Esophagus squamous epithelium (tissue), 5 donors: ENCODE results near the gene BNC2. TPM values are rescaled to one million over a fixed set of nuclear protein-coding genes. Genes with fewer than 3 reads are reported as not detected.

Experiments
- DNase-seq: peaks from one replicate; lab custom pipeline; 2025; lab: John Stamatoyannopoulos, UW
- H3K27ac ChIP-seq, 4 donors: fragments of 200-600 bp; sonication (generic); one replicate each; pipeline ENCODE4 v1.5.1; 2016 to 2019; ENCODE audit warnings: mild to moderate bottlenecking in 1 of 4
- H3K27me3 ChIP-seq, 4 donors: fragments of 200-600 bp; sonication (generic); 1 replicate in 3 of 4; 2 replicates in 1 of 4; pipeline versions ENCODE4 v1.5.1 to v1.6.0; 2017 to 2021; ENCODE audit warnings: antibody characterized with exemption in 1 of 4
- H3K36me3 ChIP-seq, 3 donors: fragments of 200-600 bp; sonication (generic); one replicate each; pipeline ENCODE4 v1.5.1; 2016 to 2019
- H3K4me1 ChIP-seq, 3 donors: fragments of 200-600 bp; sonication (generic); one replicate each; pipeline ENCODE4 v1.5.1; 2017 to 2019
- H3K4me3 ChIP-seq, 4 donors: fragments of 200-600 bp; sonication (generic); 1 replicate in 3 of 4; 2 replicates in 1 of 4; pipeline ENCODE4 v1.5.1; 2016 to 2019; ENCODE audit warnings: mild to moderate bottlenecking in 2 of 4, moderate library complexity in 1 of 4
- H3K9me3 ChIP-seq, 3 donors: fragments of 200-600 bp; sonication (generic); one replicate each; pipeline ENCODE4 v1.5.1; 2016 to 2019
- CTCF ChIP-seq, 6 experiments: fragments of 450-650 bp in 4 of 6; fragments of 200-600 bp in 2 of 6; sonication (generic) in 2 of 6; IDR thresholded peaks; one replicate each; pipeline ENCODE4 v1.5.1; 2016 to 2019; ENCODE audit warnings: antibody characterized with exemption in 6 of 6, mild to moderate bottlenecking in 4 of 6, moderate library complexity in 4 of 6
- POLR2A ChIP-seq, 4 donors: fragments of 450-650 bp; IDR thresholded peaks; one replicate each; pipeline ENCODE4 v1.6.1; 2017; ENCODE audit warnings: antibody characterized with exemption in 4 of 4, mild to moderate bottlenecking in 4 of 4, moderate library complexity in 3 of 4
- WGBS, 2 donors: methylation state at CpG; one replicate each; pipeline ENCODE4 v1.1.5; 2018; 5-methylcytosine and 5-hydroxymethylcytosine counted together
- intact Hi-C: fragments of 100-400 bp; cut with DNase I; formaldehyde crosslinking; loops from one replicate; pipeline ENCODE4 v1.15.0; 2022
- total RNA-seq, 4 donors: library from RNA; depleted of rRNA; stranded (reverse); fragments of >200 nt; gene quantifications; one replicate each; pipeline ENCODE4 v1.1.0, GENCODE V29; 2016
- donor health status: DM: yes; HTN: yes; CAD: no.

BNC2 gene
- total RNA-seq, 4 donors from 2014 or later, result 3.6 to 41.8 (median 8.5) TPM

GRCh38 chr9:16718296-16718695, 152.2 kb downstream of the BNC2 start:
- Histone ChIP-seq H3K36me3 (no peaks in the 10 kb centered on the region), H3K4me3 (no peak overlapping the region), H3K9me3 (no peaks in the 10 kb centered on the region), H3K27ac (peak overlapping the region in 3 of 4 donors; percentile 42 to 51 (median 46)), H3K4me1 (peaks cover 0 to 40% (median 0%) of the 10 kb centered on the region in 3 donors), H3K27me3 (no peaks in the 10 kb centered on the region)
- 67 to 87% methylated on average over 1 of the region's 1 CpG for WGBS, 2 donors
- no peak for DNase-seq
- TF ChIP-seq CTCF (IDR thresholded peaks at IDR 0.05), result no peak
- no peak for TF ChIP-seq POLR2A (IDR thresholded peaks at IDR 0.05)
- intact Hi-C loops, result no loop called here

- Histone ChIP-seq H3K4me1 (peaks cover 0 to 29% (median 0%) of the 10 kb centered on the region in 3 donors), H3K4me3 (no peak overlapping the region), H3K27me3 (no peaks in the 10 kb centered on the region), H3K9me3 (no peaks in the 10 kb centered on the region), H3K27ac (no peak overlapping the region), H3K36me3 (no peaks in the 10 kb centered on the region)
- WGBS, 2 donors, result 84% methylated on average over 5 of the region's 5 CpGs
- TF ChIP-seq CTCF (IDR thresholded peaks at IDR 0.05) (no peak), POLR2A (IDR thresholded peaks at IDR 0.05) (no peak)
- no peak for DNase-seq
- intact Hi-C loops, result no loop called here
Observed at GRCh38 chr9:16716601-16717000, 153.9 kb downstream of the BNC2 start.

- Histone ChIP-seq H3K4me3 (no peak overlapping the region), H3K27me3 (no peaks in the 10 kb centered on the region), H3K4me1 (peaks cover 0 to 26% (median 0%) of the 10 kb centered on the region in 3 donors), H3K9me3 (no peaks in the 10 kb centered on the region), H3K36me3 (no peaks in the 10 kb centered on the region), H3K27ac (no peak overlapping the region)
- intact Hi-C loops, result no loop called here
- no peak for TF ChIP-seq CTCF (IDR thresholded peaks at IDR 0.05)
- no peak for DNase-seq
- 44 to 64% methylated on average over 2 of the region's 2 CpGs for whole genome bisulfite sequencing, 2 donors
Observed at GRCh38 chr9:16715404-16715803, 155.1 kb downstream of the BNC2 start.

- no peak for DNase-seq
- Histone ChIP-seq H3K4me1 (peaks cover 0 to 20% (median 0%) of the 10 kb centered on the region in 3 donors), H3K27ac (no peak overlapping the region), H3K36me3 (no peaks in the 10 kb centered on the region), H3K4me3 (no peak overlapping the region), H3K27me3 (no peaks in the 10 kb centered on the region), H3K9me3 (no peaks in the 10 kb centered on the region)
- no peak for TF ChIP-seq CTCF (IDR thresholded peaks at IDR 0.05)
- TF ChIP-seq POLR2A (IDR thresholded peaks at IDR 0.05), result no peak
- 58 to 73% methylated on average over 3 to 4 of the region's 4 CpGs for WGBS, 2 donors
- intact Hi-C loops, result no loop called here
Observed at GRCh38 chr9:16712787-16713186, 157.7 kb downstream of the BNC2 start.

GRCh38 chr9:16710888-16711287, 159.6 kb downstream of the BNC2 start:
- 75 to 79% methylated on average over 8 of the region's 8 CpGs for WGBS, 2 donors
- TF ChIP-seq CTCF (IDR thresholded peaks at IDR 0.05) (no peak), POLR2A (IDR thresholded peaks at IDR 0.05) (no peak)
- intact Hi-C loops, result no loop called here

More at GRCh38 chr9:16710888-16711287, 159.6 kb downstream of the BNC2 start:
- Histone ChIP-seq H3K9me3 (no peaks in the 10 kb centered on the region), H3K4me3 (no peak overlapping the region), H3K27ac (no peak overlapping the region), H3K4me1 (peaks cover 0 to 23% (median 4%) of the 10 kb centered on the region in 3 donors), H3K27me3 (no peaks in the 10 kb centered on the region), H3K36me3 (no peaks in the 10 kb centered on the region)
- DNase-seq, result no peak
